WTC11 (cell line): ENCODE measurements around the gene TPST2. TPM values are rescaled to one million over a fixed set of nuclear protein-coding genes. Genes with fewer than 3 reads are reported as not detected.

Source experiments
- ATAC-seq: fragments of 200-7000 bp; cut with Tn5 transposase; 2 replicates; pipeline ENCODE4 v1.10.0; 2021; ENCODE audit warnings: mild to moderate bottlenecking, moderate library complexity
- CTCF ChIA-PET: fragments of 300-600 bp; sonication (Branson Sonifier 250); formaldehyde crosslinking; loops from one replicate; lab custom pipeline; 2021; ENCODE audit warnings: antibody characterized with exemption; lab: Charles Lee
- POLR2A ChIA-PET: fragments of 350-600 bp; sonication (Branson Sonifier 250); formaldehyde crosslinking; loops from one replicate; lab custom pipeline; 2021; ENCODE audit warnings: antibody characterized with exemption; lab: Charles Lee
- DNase-seq: peaks from one replicate; pipeline ENCODE4 v3.0.0; 2021; ENCODE audit warnings: low spot score
- H3K27ac Mint-ChIP-seq: 2 replicates; pipeline ENCODE4 v1.8.0; 2021; ENCODE audit warnings: mixed read lengths
- H3K27me3 Mint-ChIP-seq: 2 replicates; pipeline ENCODE4 v1.8.0; 2021; ENCODE audit warnings: low read depth, mild to moderate bottlenecking, moderate library complexity, mixed read lengths
- H3K36me3 Mint-ChIP-seq: 2 replicates; pipeline ENCODE4 v1.8.0; 2021; ENCODE audit warnings: mixed read lengths
- H3K4me1 Mint-ChIP-seq: 2 replicates; pipeline ENCODE4 v1.8.0; 2022; ENCODE audit warnings: mixed read lengths
- H3K4me3 Mint-ChIP-seq: 2 replicates; pipeline ENCODE4 v1.8.0; 2021; ENCODE audit warnings: mild to moderate bottlenecking, moderate library complexity, mixed read lengths
- H3K9me3 Mint-ChIP-seq: 2 replicates; pipeline ENCODE4 v1.8.0; 2021; ENCODE audit warnings: mixed read lengths
- ATF3 ChIP-seq: sonication (generic); formaldehyde crosslinking; conservative IDR thresholded peaks from 2 replicates; pipeline ENCODE4 v1.8.1; 2022; ENCODE audit warnings: mild to moderate bottlenecking, missing genetic modification reagents
- CDX4 ChIP-seq: fragments of 250-450 bp; sonication (Bioruptor Pico); IDR thresholded peaks from 2 replicates; pipeline ENCODE4 v1.9.0; 2021; ENCODE audit warnings: moderate library complexity, mild to moderate bottlenecking, inconsistent platforms, borderline replicate concordance
- CREM ChIP-seq: sonication (generic); formaldehyde crosslinking; IDR thresholded peaks from 2 replicates; pipeline ENCODE4 v1.8.1; 2022; ENCODE audit warnings: mild to moderate bottlenecking, missing genetic modification reagents, moderate library complexity
- ESRRA ChIP-seq: sonication (generic); formaldehyde crosslinking; IDR thresholded peaks from 2 replicates; pipeline ENCODE4 v1.8.1; 2022; ENCODE audit warnings: mild to moderate bottlenecking, missing genetic modification reagents, borderline replicate concordance
- ETV6 ChIP-seq: sonication (generic); formaldehyde crosslinking; IDR thresholded peaks from 2 replicates; pipeline ENCODE4 v1.8.1; 2022; ENCODE audit warnings: mild to moderate bottlenecking, missing genetic modification reagents
- FOXK1 ChIP-seq: sonication (generic); formaldehyde crosslinking; IDR thresholded peaks from 2 replicates; pipeline ENCODE4 v1.8.0; 2022; ENCODE audit warnings: mild to moderate bottlenecking, moderate library complexity, missing genetic modification reagents
- GTF2I ChIP-seq: fragments of 250-450 bp; sonication (Bioruptor Pico); conservative IDR thresholded peaks from 2 replicates; pipeline ENCODE4 v1.4.0; 2021; ENCODE audit warnings: mild to moderate bottlenecking
- HMGA2 ChIP-seq: fragments of 250-450 bp; sonication (Bioruptor Pico); IDR thresholded peaks from 2 replicates; pipeline ENCODE4 v1.4.0; 2021; ENCODE audit warnings: mild to moderate bottlenecking, moderate library complexity
- MXD4 ChIP-seq: fragments of 250-450 bp; sonication (Bioruptor Pico); IDR thresholded peaks from 2 replicates; pipeline ENCODE4 v1.8.0; 2021; ENCODE audit warnings: mild to moderate bottlenecking, moderate library complexity, borderline replicate concordance
- NFYB ChIP-seq: sonication (generic); formaldehyde crosslinking; conservative IDR thresholded peaks from 2 replicates; pipeline ENCODE4 v1.8.0; 2022; ENCODE audit warnings: low read depth, missing genetic modification reagents
- RORB ChIP-seq: fragments of 250-450 bp; sonication (Bioruptor Pico); IDR thresholded peaks from 2 replicates; pipeline ENCODE4 v1.9.0; 2021; ENCODE audit warnings: mild to moderate bottlenecking
- ZNF232 ChIP-seq: sonication (generic); formaldehyde crosslinking; IDR thresholded peaks from 2 replicates; pipeline ENCODE4 v1.8.0; 2022; ENCODE audit warnings: mild to moderate bottlenecking, missing genetic modification reagents
- ZNF263 ChIP-seq: sonication (generic); formaldehyde crosslinking; IDR thresholded peaks from 2 replicates; pipeline ENCODE4 v1.8.1; 2022; ENCODE audit warnings: low read depth, mild to moderate bottlenecking, moderate library complexity, missing genetic modification reagents
- ZNF317 ChIP-seq: sonication (generic); formaldehyde crosslinking; IDR thresholded peaks from 2 replicates; pipeline ENCODE4 v1.8.1; 2023; ENCODE audit warnings: low read depth, mild to moderate bottlenecking, moderate library complexity, missing genetic modification reagents, borderline replicate concordance
- ZNF423 ChIP-seq: fragments of 250-450 bp; sonication (Bioruptor Pico); IDR thresholded peaks from 2 replicates; pipeline ENCODE4 v2.1.2; 2022; ENCODE audit warnings: mild to moderate bottlenecking, moderate library complexity
- ZNF532 ChIP-seq: fragments of 250-450 bp; sonication (Bioruptor Pico); IDR thresholded peaks from 2 replicates; pipeline ENCODE4 v1.9.0; 2021; ENCODE audit warnings: mild to moderate bottlenecking, borderline replicate concordance
- total RNA-seq: library from RNA; stranded (reverse); gene quantifications from 3 replicates; pipeline ENCODE4 v1.2.3, GENCODE V29; 2021
- TF ChIP-seq, protein P1 (sequence below): sonication (generic); formaldehyde crosslinking; IDR thresholded peaks from 2 replicates; pipeline ENCODE4 v1.8.1; 2022; ENCODE audit warnings: missing genetic modification reagents, borderline replicate concordance
- TF ChIP-seq, protein P2 (sequence below): sonication (generic); formaldehyde crosslinking; IDR thresholded peaks from 2 replicates; pipeline ENCODE4 v1.8.0; 2022; ENCODE audit warnings: mild to moderate bottlenecking, missing genetic modification reagents
- TF ChIP-seq, protein P3 (sequence below): fragments of 250-450 bp; sonication (Bioruptor Pico); conservative IDR thresholded peaks from 2 replicates; pipeline ENCODE4 v1.9.0; 2021; ENCODE audit warnings: mild to moderate bottlenecking
- TF ChIP-seq, protein P4 (sequence below): sonication (generic); formaldehyde crosslinking; IDR thresholded peaks from 2 replicates; pipeline ENCODE4 v1.8.1; 2023; ENCODE audit warnings: mild to moderate bottlenecking, missing genetic modification reagents

Gene TPST2
- total RNA-seq, 1 experiment from 2014 or later = 84.2 TPM

DNA sequence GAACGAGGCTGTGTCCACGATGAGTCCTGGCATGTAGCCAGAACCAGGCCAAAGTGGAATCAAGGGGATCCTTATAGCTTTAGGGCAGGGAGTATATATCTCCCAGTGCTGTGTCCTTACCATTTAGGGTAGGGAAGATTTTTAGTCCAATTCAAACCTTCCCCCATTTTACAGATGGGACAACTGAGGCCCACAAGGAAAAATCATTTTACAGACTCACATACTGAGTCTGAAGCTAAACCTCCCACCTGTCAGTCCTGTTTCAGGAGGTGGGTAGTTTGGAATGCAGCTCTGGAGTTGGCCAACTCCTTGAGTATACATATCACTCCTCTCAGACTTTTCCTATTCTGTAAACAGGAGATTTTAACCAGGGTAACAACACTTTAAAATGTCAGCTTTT, 44.5 kb downstream of the TPST2 start:
- H3K9me3 Mint-ChIP-seq = no peaks in the 10 kb centered on the region

DNA sequence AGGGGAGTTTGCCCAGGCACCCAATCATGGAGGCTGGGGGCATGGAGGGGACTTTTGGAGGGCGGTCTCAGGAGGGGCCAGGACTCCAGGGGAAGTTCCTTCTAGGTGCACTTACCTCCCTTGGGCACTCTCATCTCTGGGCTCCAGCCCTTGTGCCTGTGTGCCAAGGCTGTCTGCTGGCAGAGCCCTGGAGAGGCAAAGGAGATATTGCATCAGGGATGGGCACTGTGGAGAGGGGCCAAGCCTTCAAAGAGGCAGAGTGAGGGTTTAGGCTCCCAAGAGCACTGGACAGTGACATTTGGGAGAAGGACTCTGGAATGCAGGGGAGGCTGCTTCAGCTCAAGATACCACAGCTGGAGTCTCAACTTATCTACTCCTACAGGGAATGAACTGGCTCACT, 45.4 kb downstream of the TPST2 start:
- H3K4me1 Mint-ChIP-seq = peaks cover 16% of the 10 kb centered on the region
- ChIA-PET CTCF (no interaction called here), POLR2A (no interaction called here)
- no peaks in the 10 kb centered on the region; the same call in 1 of the 2 replicates for H3K27me3 Mint-ChIP-seq
- no peaks in the 10 kb centered on the region for H3K9me3 Mint-ChIP-seq
- peaks cover 23% of the 10 kb centered on the region for H3K36me3 Mint-ChIP-seq
- TF ChIP-seq GTF2I (CRISPR knock-in tag) (no peak), ZNF532 (no peak), CREM (CRISPR knock-in tag) (no peak), ATF3 (no peak), ZNF232 (no peak), CDX4 (CRISPR knock-in tag) (no peak)
- H3K4me3 Mint-ChIP-seq = no peak overlapping the region
- DNase-seq (no peak), ATAC-seq (no peak)
- no peak overlapping the region for H3K27ac Mint-ChIP-seq

More for the DNA sequence above, 44.5 kb downstream of the TPST2 start:
- Mint-ChIP-seq H3K4me3 (no peak overlapping the region), H3K4me1 (peaks cover 23% of the 10 kb centered on the region), H3K27ac (peak overlapping the region; percentile 86), H3K36me3 (peaks cover 16% of the 10 kb centered on the region), H3K27me3 (no peaks in the 10 kb centered on the region; the same call in 1 of the 2 replicates)
- no peak for DNase-seq
- POLR2A ChIA-PET = no interaction called here
- ATAC-seq = no peak
- no peak for TF ChIP-seq NFYB (CRISPR knock-in tag)
- TF ChIP-seq ZNF232 = no peak
- no peak for TF ChIP-seq ZNF423 (CRISPR knock-in tag)
- TF ChIP-seq, protein P1, sequence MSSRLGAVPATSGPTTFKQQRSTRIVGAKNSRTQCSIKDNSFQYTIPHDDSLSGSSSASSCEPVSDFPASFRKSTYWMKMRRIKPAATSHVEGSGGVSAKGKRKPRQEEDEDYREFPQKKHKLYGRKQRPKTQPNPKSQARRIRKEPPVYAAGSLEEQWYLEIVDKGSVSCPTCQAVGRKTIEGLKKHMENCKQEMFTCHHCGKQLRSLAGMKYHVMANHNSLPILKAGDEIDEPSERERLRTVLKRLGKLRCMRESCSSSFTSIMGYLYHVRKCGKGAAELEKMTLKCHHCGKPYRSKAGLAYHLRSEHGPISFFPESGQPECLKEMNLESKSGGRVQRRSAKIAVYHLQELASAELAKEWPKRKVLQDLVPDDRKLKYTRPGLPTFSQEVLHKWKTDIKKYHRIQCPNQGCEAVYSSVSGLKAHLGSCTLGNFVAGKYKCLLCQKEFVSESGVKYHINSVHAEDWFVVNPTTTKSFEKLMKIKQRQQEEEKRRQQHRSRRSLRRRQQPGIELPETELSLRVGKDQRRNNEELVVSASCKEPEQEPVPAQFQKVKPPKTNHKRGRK (CRISPR knock-in tag) = no peak
- TF ChIP-seq RORB = no peak
- TF ChIP-seq, protein P2, sequence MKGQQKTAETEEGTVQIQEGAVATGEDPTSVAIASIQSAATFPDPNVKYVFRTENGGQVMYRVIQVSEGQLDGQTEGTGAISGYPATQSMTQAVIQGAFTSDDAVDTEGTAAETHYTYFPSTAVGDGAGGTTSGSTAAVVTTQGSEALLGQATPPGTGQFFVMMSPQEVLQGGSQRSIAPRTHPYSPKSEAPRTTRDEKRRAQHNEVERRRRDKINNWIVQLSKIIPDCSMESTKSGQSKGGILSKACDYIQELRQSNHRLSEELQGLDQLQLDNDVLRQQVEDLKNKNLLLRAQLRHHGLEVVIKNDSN (CRISPR knock-in tag) = no peak
- TF ChIP-seq ZNF317 (CRISPR knock-in tag) = no peak
- TF ChIP-seq, protein P3, sequence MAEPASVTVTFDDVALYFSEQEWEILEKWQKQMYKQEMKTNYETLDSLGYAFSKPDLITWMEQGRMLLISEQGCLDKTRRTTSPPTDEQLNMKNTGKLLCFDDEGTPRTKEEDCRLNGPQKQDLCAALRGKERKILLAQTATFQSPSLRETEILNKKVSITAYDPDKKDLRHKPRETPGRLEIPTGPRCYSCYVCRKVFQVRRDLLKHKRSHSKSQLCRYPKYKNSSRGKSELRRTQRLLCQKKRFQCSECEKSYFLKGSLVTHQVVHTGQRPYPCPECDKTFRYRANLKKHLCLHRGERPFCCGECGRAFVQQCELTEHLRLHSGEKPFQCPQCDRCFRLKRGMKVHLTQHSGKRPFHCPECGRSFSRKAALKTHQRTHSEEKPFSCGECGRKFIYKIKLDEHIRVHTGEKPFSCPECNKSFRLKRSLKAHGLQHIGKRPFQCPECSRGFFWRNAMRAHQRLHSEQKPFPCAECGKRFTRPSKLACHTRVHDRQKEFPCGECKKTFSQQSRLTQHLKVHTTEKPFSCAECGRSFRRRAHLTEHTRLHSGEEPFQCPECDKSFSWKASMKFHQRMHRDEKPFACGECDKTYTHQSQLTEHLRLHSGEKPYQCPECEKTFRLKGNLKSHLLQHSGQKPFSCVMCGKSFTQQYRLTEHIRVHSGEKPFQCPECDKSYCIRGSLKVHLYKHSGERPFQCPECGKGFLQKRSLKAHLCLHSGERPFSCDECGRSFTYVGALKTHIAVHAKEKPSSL (CRISPR knock-in tag) = no peak
- no peak for TF ChIP-seq ETV6 (CRISPR knock-in tag)
- TF ChIP-seq FOXK1 (CRISPR knock-in tag) = no peak
- TF ChIP-seq CREM (CRISPR knock-in tag) = no peak
- no peak for TF ChIP-seq HMGA2 (CRISPR knock-in tag)
- TF ChIP-seq MXD4 (CRISPR knock-in tag) = no peak
- TF ChIP-seq ZNF263 = no peak
- TF ChIP-seq, protein P4, sequence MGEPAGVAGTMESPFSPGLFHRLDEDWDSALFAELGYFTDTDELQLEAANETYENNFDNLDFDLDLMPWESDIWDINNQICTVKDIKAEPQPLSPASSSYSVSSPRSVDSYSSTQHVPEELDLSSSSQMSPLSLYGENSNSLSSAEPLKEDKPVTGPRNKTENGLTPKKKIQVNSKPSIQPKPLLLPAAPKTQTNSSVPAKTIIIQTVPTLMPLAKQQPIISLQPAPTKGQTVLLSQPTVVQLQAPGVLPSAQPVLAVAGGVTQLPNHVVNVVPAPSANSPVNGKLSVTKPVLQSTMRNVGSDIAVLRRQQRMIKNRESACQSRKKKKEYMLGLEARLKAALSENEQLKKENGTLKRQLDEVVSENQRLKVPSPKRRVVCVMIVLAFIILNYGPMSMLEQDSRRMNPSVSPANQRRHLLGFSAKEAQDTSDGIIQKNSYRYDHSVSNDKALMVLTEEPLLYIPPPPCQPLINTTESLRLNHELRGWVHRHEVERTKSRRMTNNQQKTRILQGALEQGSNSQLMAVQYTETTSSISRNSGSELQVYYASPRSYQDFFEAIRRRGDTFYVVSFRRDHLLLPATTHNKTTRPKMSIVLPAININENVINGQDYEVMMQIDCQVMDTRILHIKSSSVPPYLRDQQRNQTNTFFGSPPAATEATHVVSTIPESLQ (CRISPR knock-in tag) = no peak
- no peak for TF ChIP-seq ESRRA (CRISPR knock-in tag)
- CTCF ChIA-PET = no interaction called here
